ENCODE data around the gene NRN1L. TPM values are rescaled to one million over a fixed set of nuclear protein-coding genes. Genes with fewer than 3 reads are reported as not detected.

Gene NRN1L
- total and polyA plus RNA-seq, 7 donors: 1.1 TPM; not detected in 6

GRCh38 chr16:67881621-67882161, 3.0 kb upstream of the NRN1L start:
- DNase-seq: no peak
- 92 to 93% methylated on average over 21 of the region's 21 CpGs for WGBS, 2 donors
- H3K9me3 ChIP-seq: no peaks in the 10 kb centered on the region
- H3K36me3 ChIP-seq: peaks cover 66 to 75% (median 68%) of the 10 kb centered on the region in 4 donors
- H3K27me3 ChIP-seq: no peaks in the 10 kb centered on the region
- peaks cover 0 to 13% (median 9%) of the 10 kb centered on the region in 4 donors for H3K4me1 ChIP-seq
- intact Hi-C loops (cut with DNase I): loop anchor here (5.0 kb wide), 1 partner anchor 161 kb away; no protein-coding TSS in a partner anchor
- H3K27ac ChIP-seq: no peak overlapping the region
- H3K4me3 ChIP-seq: no peak overlapping the region
- TF ChIP-seq POLR2AphosphoS5 (IDR thresholded peaks at IDR 0.05) (no peak), EP300 (IDR thresholded peaks at IDR 0.05) (no peak), POLR2A (IDR thresholded peaks at IDR 0.05) (no peak)
- TF ChIP-seq, protein P1, sequence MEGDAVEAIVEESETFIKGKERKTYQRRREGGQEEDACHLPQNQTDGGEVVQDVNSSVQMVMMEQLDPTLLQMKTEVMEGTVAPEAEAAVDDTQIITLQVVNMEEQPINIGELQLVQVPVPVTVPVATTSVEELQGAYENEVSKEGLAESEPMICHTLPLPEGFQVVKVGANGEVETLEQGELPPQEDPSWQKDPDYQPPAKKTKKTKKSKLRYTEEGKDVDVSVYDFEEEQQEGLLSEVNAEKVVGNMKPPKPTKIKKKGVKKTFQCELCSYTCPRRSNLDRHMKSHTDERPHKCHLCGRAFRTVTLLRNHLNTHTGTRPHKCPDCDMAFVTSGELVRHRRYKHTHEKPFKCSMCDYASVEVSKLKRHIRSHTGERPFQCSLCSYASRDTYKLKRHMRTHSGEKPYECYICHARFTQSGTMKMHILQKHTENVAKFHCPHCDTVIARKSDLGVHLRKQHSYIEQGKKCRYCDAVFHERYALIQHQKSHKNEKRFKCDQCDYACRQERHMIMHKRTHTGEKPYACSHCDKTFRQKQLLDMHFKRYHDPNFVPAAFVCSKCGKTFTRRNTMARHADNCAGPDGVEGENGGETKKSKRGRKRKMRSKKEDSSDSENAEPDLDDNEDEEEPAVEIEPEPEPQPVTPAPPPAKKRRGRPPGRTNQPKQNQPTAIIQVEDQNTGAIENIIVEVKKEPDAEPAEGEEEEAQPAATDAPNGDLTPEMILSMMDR (IDR thresholded peaks at IDR 0.05): no peak

- WGBS, 2 donors: 81 to 85% methylated on average over 18 of the region's 18 CpGs
- intact Hi-C loops (cut with DNase I): loop anchor here (1.0 to 5.0 kb wide), 2 partner anchors 46 to 160 kb away; no protein-coding TSS in a partner anchor
- peaks cover 58 to 66% (median 60%) of the 10 kb centered on the region in 4 donors for H3K36me3 ChIP-seq
- no peak overlapping the region for H3K4me3 ChIP-seq
- H3K27ac ChIP-seq: no peak overlapping the region
- no peaks in the 10 kb centered on the region for H3K9me3 ChIP-seq
- DNase-seq: no peak
- peaks cover 0 to 13% (median 9%) of the 10 kb centered on the region in 4 donors for H3K4me1 ChIP-seq
- no peaks in the 10 kb centered on the region for H3K27me3 ChIP-seq
- TF ChIP-seq EP300 (IDR thresholded peaks at IDR 0.05) (no peak), POLR2AphosphoS5 (IDR thresholded peaks at IDR 0.05) (no peak), POLR2A (IDR thresholded peaks at IDR 0.05) (no peak)
- TF ChIP-seq, protein P1 (IDR thresholded peaks at IDR 0.05): no peak
Observed at GRCh38 chr16:67882374-67883145, 2.1 kb upstream of the NRN1L start.

DNA sequence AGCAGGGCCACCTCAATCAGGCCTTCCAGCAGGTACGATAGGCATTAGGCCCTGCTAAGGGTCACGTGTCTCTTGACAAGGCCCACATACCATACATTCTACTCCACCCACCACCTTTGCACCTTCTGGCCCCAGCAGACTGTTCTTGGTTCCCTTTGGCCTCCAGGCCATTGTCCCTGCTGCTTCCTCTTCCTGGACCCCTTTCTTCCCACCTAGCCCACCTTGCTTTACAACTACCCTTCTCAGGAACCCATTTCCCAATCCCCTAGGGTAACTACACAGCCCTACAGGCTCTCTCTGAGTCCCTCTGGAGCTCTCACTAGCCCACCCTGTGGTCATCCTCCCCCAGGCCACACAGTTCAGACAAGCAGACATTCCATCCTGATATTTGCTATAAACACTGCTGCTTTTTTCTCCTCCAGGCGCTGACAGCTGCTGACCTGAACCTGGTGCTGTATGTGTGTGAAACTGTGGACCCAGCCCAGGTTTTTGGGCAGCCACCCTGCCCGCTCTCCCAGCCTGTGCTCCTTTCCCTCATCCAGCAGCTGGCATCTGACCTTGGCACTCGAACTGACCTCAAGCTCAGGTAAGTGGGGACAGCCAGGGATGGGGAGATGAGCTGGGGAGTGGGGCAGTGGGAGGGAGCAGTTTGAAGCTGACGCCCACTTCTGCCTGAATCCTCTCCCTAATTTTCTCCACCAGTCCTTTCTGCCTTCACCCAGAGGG, 1.4 kb upstream of the NRN1L start:
- 52 to 68% methylated on average over 6 of the region's 6 CpGs for whole genome bisulfite sequencing, 2 donors
- no peak for DNase-seq
- Histone ChIP-seq H3K27ac (peak overlapping the region in 2 of 4 donors; percentile 64 to 69), H3K27me3 (no peaks in the 10 kb centered on the region), H3K4me1 (peaks cover 0 to 13% (median 9%) of the 10 kb centered on the region in 4 donors), H3K9me3 (no peaks in the 10 kb centered on the region), H3K4me3 (no peak overlapping the region), H3K36me3 (peaks cover 51 to 59% (median 52%) of the 10 kb centered on the region in 4 donors)
- no peak for TF ChIP-seq POLR2A (IDR thresholded peaks at IDR 0.05)
- intact Hi-C loops (cut with DNase I): loop anchor here (1.0 to 5.0 kb wide), 2 partner anchors 45 to 159 kb away; no protein-coding TSS in a partner anchor

DNA sequence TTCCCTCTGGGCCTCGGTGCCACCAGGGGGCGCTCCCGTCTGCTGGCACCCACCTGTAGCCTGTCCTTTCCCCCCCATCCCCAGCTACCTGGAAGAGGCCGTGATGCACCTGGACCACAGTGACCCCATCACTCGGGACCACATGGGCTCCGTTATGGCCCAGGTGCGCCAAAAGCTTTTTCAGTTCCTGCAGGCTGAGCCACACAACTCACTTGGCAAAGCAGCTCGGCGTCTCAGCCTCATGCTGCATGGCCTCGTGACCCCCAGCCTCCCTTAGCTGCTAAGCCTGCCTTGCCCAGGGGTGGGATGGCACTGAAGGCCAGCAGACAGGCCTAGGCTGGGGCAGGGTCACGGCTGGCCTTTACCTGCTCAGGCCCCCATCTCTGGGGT, 818 bp upstream of the NRN1L start:
- Histone ChIP-seq H3K27ac (peak overlapping the region; percentile 64 to 70 (median 68)), H3K27me3 (no peaks in the 10 kb centered on the region), H3K4me1 (peaks cover 0 to 13% (median 9%) of the 10 kb centered on the region in 4 donors), H3K9me3 (no peaks in the 10 kb centered on the region), H3K4me3 (no peak overlapping the region), H3K36me3 (peaks cover 45 to 53% (median 47%) of the 10 kb centered on the region in 4 donors)
- TF ChIP-seq POLR2AphosphoS5 (IDR thresholded peaks at IDR 0.05) (no peak), POLR2A (IDR thresholded peaks at IDR 0.05) (no peak), EP300 (IDR thresholded peaks at IDR 0.05) (no peak)
- TF ChIP-seq, protein P1 (IDR thresholded peaks at IDR 0.05): peak; percentile 76 to 91 (median 86)
- DNase-seq: peak; percentile 80
- intact Hi-C loops (cut with DNase I): loop anchor here (1.0 to 5.0 kb wide), 3 partner anchors 37 to 158 kb away; partner anchors contain the start of genes CENPT and NUTF2
- 55 to 62% methylated on average over 11 of the region's 11 CpGs for WGBS, 2 donors
